Loucy (cell line): ENCODE results near the gene RWDD4.

Experiments used
- EZH2phosphoT487 ChIP-seq: fragments of 200-600 bp; IDR thresholded peaks from 2 replicates; pipeline ENCODE4 v1.6.1; 2018; ENCODE audit warnings: antibody characterized with exemption, mild to moderate bottlenecking, moderate library complexity, borderline replicate concordance
- TF ChIP-seq, protein P1 (sequence below): fragments of 200-600 bp; sonication (generic); conservative IDR thresholded peaks from 2 replicates; pipeline ENCODE4 v1.5.1; 2014; ENCODE audit warnings: mild to moderate bottlenecking, antibody characterized with exemption, low read length

DNA sequence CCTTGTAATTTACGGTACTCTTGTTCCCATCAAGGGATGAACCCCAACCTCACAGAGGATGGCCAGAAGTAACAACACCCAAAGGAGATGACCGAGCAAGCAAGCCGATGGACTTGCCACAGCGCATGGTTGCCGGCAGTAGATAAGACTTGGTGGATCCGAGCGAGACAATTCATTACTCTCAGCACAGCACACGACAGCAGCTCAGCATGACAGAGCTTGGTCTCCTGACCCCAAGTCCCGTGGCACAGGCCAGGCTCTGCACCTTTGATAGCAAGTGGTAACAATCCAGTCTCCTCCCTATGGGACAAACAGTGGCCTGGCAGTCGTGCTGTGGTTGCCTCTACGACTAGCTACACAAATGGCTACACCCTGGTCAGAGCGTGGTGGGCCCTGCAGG, 26.3 kb downstream of the RWDD4 start:
- TF ChIP-seq, protein P1, sequence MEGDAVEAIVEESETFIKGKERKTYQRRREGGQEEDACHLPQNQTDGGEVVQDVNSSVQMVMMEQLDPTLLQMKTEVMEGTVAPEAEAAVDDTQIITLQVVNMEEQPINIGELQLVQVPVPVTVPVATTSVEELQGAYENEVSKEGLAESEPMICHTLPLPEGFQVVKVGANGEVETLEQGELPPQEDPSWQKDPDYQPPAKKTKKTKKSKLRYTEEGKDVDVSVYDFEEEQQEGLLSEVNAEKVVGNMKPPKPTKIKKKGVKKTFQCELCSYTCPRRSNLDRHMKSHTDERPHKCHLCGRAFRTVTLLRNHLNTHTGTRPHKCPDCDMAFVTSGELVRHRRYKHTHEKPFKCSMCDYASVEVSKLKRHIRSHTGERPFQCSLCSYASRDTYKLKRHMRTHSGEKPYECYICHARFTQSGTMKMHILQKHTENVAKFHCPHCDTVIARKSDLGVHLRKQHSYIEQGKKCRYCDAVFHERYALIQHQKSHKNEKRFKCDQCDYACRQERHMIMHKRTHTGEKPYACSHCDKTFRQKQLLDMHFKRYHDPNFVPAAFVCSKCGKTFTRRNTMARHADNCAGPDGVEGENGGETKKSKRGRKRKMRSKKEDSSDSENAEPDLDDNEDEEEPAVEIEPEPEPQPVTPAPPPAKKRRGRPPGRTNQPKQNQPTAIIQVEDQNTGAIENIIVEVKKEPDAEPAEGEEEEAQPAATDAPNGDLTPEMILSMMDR: no peak
- no peak for TF ChIP-seq EZH2phosphoT487
